Measurements from ENCODE around the gene THOC6.
A peak's percentile ranks its signal among the peaks of the same experiment; 100 is the strongest.

THOC6 gene

DNA sequence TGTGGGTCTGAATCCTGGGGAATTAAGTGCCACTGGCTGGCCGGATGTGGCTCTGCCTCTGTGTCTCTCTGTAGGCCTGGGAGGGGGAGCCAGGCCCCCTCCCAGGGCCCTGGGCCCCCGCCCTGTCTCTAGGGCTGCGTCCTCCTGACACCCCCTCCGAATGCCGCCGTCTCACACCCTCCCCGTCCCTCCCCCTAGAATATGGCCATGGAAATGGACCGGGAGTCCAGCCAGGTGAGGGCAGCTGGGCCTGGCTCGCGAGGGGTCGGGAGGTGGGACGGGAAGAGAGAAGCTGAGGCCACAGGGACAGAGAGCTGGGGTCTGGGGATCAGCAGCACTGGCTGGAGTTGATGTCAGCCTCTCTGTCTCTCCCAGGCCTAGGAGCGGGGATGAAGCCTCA lies 27.5 kb upstream of the THOC6 start:
- Histone ChIP-seq H3K4me1 (ENCODE audit: insufficient read depth, low read length) (no peaks in the 10 kb centered on the region), H3K4me3 (ENCODE audit: low read length) (no peak overlapping the region), H3K27ac (ENCODE audit: low read length) (no peak overlapping the region), H3K36me3 (ENCODE audit: insufficient read depth, low read depth, low read length) (no peaks in the 10 kb centered on the region), H3K9me3 (ENCODE audit: insufficient read depth, low read depth, low read length) (no peaks in the 10 kb centered on the region), H3K27me3 (ENCODE audit: insufficient read depth, low read length) (no peaks in the 10 kb centered on the region), H3K9ac (ENCODE audit: low read depth, low read length) (no peak overlapping the region)

DNA sequence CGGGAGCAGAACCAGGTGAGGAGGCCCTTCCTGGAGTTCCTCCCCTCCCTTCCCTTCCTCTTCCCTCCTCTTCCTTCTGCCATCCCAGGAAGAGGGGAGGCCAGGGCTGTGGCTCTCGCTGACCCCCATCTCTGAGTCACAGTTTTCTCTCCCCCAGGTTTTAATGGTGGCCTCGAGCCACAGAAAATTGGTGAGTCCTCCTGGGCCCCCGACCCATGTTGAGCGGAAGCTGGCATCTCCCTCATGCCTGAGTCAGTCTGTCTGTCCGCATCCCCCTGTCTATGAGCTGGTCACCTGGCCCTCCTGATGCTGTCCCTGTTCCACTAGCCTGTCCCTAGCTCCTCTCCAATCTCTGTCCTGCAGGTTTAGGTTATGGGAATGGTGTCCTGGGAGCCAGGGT lies 23.9 kb upstream of the THOC6 start:
- Histone ChIP-seq H3K4me1 (ENCODE audit: insufficient read depth, low read length) (no peaks in the 10 kb centered on the region), H3K9me3 (ENCODE audit: insufficient read depth, low read depth, low read length) (no peaks in the 10 kb centered on the region), H3K9ac (ENCODE audit: low read depth, low read length) (no peak overlapping the region), H3K27me3 (ENCODE audit: insufficient read depth, low read length) (peaks cover 2% of the 10 kb centered on the region; the same call in 1 of the 2 replicates), H3K36me3 (ENCODE audit: insufficient read depth, low read depth, low read length) (no peaks in the 10 kb centered on the region), H3K4me3 (ENCODE audit: low read length) (no peak overlapping the region), H3K27ac (ENCODE audit: low read length) (no peak overlapping the region)

DNA sequence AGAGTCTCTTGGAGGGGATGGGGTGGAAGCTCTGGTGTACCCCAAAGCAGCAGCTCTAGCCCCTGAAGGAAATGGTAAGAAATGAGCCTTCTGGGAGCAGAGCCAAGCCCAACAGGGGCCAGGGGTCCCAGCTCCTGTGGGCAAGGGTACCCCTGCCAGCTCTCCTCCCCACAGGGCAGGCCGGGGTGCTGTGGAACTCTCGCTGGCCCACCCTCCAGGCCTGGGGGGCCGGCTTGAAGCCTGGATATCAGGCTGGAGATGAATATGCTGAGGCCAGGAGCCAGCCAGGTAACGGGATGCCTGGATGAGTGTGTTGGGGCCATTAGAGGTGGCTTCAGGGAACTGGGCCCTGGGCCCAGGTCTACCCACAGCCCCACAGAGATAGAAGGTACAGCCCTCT lies 23.3 kb upstream of the THOC6 start:
- H3K4me1 ChIP-seq (ENCODE audit: insufficient read depth, low read length): no peaks in the 10 kb centered on the region
- no peak overlapping the region for H3K4me3 ChIP-seq (ENCODE audit: low read length)
- no peaks in the 10 kb centered on the region for H3K36me3 ChIP-seq (ENCODE audit: insufficient read depth, low read depth, low read length)
- H3K27me3 ChIP-seq (ENCODE audit: insufficient read depth, low read length): peaks cover 4% of the 10 kb centered on the region; the same call in 1 of the 2 replicates
- no peak overlapping the region for H3K27ac ChIP-seq (ENCODE audit: low read length)
- no peak overlapping the region for H3K9ac ChIP-seq (ENCODE audit: low read depth, low read length)
- no peaks in the 10 kb centered on the region for H3K9me3 ChIP-seq (ENCODE audit: insufficient read depth, low read depth, low read length)

DNA sequence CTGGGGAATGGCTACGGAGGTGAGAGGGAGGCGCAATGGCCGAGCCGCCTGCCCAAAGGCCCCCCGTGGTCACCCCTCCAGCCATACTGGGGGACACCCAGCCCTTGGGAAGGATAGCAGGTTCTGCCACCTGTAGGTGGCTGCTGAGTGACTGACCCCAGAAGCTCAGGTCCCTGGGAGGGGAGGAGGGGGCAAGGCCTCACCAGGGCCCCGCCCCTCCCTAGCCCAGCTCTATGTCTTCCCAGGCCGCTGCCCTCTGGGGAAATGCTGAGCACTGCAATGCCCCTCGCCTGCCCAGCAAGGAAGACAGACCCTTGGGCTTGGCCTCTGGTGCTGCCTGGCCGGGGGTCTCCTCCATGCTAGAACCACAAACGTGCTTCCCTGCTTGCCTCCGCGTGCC lies 22.5 kb upstream of the THOC6 start:
- Histone ChIP-seq H3K27me3 (ENCODE audit: insufficient read depth, low read length) (peaks cover 4% of the 10 kb centered on the region; the same call in 1 of the 2 replicates), H3K4me3 (ENCODE audit: low read length) (no peak overlapping the region), H3K36me3 (ENCODE audit: insufficient read depth, low read depth, low read length) (no peaks in the 10 kb centered on the region), H3K4me1 (ENCODE audit: insufficient read depth, low read length) (peaks cover 5% of the 10 kb centered on the region; the same call in 1 of the 2 replicates), H3K9ac (ENCODE audit: low read depth, low read length) (no peak overlapping the region), H3K27ac (ENCODE audit: low read length) (no peak overlapping the region), H3K9me3 (ENCODE audit: insufficient read depth, low read depth, low read length) (no peaks in the 10 kb centered on the region)

DNA sequence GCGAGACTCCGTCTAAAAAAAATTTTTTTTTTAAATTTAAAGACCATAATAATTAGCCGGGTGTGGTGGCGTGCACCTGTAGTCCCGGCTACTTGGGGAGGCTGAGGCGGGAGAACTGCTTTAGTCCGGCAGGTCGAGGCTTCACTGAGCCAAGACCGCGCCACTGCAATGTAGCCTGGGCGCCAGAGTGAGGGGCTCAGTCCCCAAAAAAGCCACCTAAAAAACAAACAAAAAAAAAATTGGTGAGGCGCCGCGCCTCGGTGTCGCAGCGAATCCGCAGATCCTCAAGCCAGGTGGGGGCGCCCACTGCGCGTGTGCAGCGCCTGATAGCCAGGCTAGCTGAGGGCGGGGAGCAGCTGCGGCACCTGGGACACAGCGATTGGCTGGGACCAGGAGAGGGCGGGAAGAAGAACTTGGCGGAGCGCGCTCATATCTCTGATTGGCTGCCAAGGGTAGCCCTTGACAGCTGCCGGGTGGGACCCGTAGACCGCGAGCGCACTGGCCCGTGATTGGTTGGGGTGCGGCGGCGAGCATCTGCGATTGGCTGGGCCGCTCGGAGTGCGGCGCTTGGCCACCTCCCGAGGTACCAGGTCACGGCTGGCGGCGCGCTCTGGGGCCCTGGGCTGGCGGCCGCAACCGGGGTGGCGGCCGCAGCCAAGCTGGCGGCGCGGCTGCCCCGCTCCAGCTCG lies 20.1 kb upstream of the THOC6 start:
- Histone ChIP-seq H3K27ac (ENCODE audit: low read length) (no peak overlapping the region), H3K4me1 (ENCODE audit: insufficient read depth, low read length) (peaks cover 23% of the 10 kb centered on the region), H3K9me3 (ENCODE audit: insufficient read depth, low read depth, low read length) (no peaks in the 10 kb centered on the region), H3K9ac (ENCODE audit: low read depth, low read length) (no peak overlapping the region), H3K4me3 (ENCODE audit: low read length) (no peak overlapping the region), H3K27me3 (ENCODE audit: insufficient read depth, low read length) (peaks cover 15% of the 10 kb centered on the region; the same call in 1 of the 2 replicates), H3K36me3 (ENCODE audit: insufficient read depth, low read depth, low read length) (no peaks in the 10 kb centered on the region)

DNA sequence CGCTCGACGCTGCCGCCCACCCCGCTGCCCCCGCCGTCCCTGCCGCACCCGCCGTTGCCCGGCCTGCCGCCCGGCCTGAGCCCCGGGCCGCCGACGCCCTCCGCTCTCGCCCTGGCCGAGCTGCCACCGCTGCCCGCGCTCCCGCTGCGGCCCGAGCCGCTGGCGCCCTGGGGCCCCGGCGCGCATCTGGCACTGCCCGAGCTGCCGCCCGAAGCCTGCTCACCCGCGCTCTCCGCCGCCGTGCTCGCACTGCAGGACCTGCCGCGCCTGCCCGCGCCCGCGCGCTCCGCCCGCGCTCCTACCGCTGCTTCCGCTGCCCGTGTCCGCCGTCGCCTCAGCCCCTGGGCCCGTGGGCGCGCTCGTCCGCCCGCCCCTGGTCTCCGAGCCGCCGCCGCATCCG lies 19.5 kb upstream of the THOC6 start:
- H3K4me3 ChIP-seq (ENCODE audit: low read length): no peak overlapping the region
- H3K9ac ChIP-seq (ENCODE audit: low read depth, low read length): no peak overlapping the region
- no peak overlapping the region for H3K27ac ChIP-seq (ENCODE audit: low read length)
- peaks cover 15% of the 10 kb centered on the region; the same call in 1 of the 2 replicates for H3K27me3 ChIP-seq (ENCODE audit: insufficient read depth, low read length)
- H3K4me1 ChIP-seq (ENCODE audit: insufficient read depth, low read length): peaks cover 28% of the 10 kb centered on the region
- no peaks in the 10 kb centered on the region for H3K36me3 ChIP-seq (ENCODE audit: insufficient read depth, low read depth, low read length)
- no peaks in the 10 kb centered on the region for H3K9me3 ChIP-seq (ENCODE audit: insufficient read depth, low read depth, low read length)

DNA sequence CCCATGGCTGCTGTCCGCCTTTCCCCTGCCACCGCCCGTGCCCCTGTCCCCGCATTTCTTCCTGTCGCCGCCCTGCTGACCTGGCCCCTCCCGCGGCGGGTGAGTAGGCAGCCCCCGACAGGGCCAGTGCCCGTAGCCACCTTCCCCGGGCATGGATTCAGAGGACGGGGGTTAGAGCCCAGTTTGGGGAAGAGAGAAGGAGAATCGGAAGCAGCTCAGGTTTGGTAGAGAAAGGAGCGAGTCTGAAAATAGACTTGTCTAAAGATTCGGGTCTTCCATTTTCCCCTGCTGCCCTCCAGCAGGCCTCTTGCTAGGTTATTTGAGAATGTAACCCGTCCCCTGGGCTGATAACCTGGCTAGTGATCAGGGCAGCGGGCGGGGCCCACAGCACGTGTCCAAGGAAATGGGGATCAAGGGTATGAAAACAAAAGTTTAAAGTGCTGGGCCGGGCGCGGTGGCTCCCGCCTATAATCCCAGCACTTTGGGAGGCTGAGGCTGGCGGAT lies 19.0 kb upstream of the THOC6 start:
- Histone ChIP-seq H3K36me3 (ENCODE audit: insufficient read depth, low read depth, low read length) (no peaks in the 10 kb centered on the region), H3K4me3 (ENCODE audit: low read length) (peak overlapping the region; percentile 65), H3K4me1 (ENCODE audit: insufficient read depth, low read length) (peaks cover 28% of the 10 kb centered on the region), H3K27ac (ENCODE audit: low read length) (no peak overlapping the region), H3K9ac (ENCODE audit: low read depth, low read length) (no peak overlapping the region), H3K9me3 (ENCODE audit: insufficient read depth, low read depth, low read length) (no peaks in the 10 kb centered on the region), H3K27me3 (ENCODE audit: insufficient read depth, low read length) (peaks cover 15% of the 10 kb centered on the region; the same call in 1 of the 2 replicates)

DNA sequence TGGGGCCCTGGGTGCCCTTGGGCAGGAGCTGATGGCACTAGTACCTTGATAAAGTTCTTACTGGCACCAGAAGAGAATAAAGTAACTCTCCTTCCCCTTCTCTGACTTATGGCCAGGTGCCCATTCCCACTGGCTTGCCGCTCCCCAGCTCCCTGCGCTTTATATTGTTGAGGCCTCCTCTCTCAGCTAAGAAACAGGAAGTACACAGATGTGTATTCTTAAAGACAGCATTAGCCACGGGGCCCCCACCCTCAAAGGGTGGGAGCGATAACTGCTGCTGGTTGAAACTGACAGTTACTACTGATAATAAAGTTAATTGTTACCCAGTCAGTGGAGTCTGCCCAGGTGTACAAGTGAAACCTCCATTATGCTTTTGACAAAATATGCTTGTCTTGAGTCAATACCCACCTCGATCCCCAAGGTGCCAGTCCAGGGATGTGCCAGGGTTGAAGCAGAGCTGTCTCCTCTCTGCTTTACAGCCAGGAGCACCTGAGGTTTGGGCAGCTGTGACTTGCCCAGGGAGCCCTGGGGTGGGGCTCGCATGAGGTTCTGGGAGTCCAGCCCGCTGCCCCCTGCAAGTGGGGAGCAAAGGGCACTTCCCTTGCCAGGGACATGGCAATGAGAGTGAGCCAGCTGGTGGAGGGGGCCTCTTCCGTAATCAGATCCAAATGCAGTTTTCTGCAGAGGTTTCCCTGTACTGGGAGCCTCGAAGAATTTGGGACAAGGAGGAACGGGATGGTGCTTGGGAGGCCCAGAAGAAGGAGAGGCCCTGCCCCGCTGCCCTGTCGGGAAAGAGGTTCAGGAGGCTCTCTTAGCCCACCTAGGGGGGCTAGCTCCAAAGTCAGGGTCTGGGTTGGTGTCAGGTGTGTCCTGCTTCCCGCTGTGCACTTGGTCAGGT lies 16.5 kb upstream of the THOC6 start:
- H3K27me3 ChIP-seq (ENCODE audit: insufficient read depth, low read length): peaks cover 25% of the 10 kb centered on the region
- H3K9ac ChIP-seq (ENCODE audit: low read depth, low read length): peak overlapping the region; percentile 92
- H3K4me1 ChIP-seq (ENCODE audit: insufficient read depth, low read length): peaks cover 31% of the 10 kb centered on the region
- no peaks in the 10 kb centered on the region for H3K36me3 ChIP-seq (ENCODE audit: insufficient read depth, low read depth, low read length)
- peak overlapping the region; percentile 86 for H3K27ac ChIP-seq (ENCODE audit: low read length)
- no peaks in the 10 kb centered on the region for H3K9me3 ChIP-seq (ENCODE audit: insufficient read depth, low read depth, low read length)
- peak overlapping the region; percentile 63 for H3K4me3 ChIP-seq (ENCODE audit: low read length)

DNA sequence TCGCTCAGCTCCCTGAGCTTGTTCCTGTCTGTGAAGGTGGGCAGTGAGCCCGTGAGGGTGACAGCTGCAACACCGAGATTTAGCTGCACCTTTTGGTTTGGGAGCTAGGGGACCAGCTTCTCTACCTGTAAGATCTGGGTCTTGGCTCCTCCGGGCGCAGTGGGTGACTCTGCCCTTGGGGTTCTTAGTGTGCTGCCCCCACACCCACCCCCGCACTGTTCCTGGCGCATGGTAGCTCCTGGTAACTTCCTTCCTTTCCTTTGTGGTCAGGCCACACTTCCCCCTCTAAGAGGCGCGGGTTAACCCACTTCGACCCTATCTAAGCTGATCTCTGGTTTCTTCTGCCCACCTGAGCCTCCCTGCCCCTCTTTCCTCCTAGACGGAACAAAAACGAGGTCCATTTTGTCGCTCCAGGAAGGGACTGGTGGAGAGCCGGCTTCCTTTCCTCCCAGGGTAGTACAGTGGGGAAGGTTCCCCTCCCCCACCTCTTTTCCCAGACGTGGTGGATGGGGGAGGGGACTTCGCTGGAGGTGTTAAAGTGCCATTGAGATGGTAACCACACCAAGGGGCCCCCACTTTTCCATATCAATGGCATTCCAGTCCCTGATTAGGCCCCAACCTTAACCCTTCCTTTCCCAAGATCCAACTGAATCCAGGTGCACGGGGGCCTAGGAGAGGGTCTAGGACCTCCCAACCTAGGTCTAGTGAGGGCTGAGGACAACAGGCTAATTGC lies 15.7 kb upstream of the THOC6 start:
- H3K27me3 ChIP-seq (ENCODE audit: insufficient read depth, low read length): peaks cover 34% of the 10 kb centered on the region
- peak overlapping the region; percentile 94 for H3K27ac ChIP-seq (ENCODE audit: low read length)

DNA sequence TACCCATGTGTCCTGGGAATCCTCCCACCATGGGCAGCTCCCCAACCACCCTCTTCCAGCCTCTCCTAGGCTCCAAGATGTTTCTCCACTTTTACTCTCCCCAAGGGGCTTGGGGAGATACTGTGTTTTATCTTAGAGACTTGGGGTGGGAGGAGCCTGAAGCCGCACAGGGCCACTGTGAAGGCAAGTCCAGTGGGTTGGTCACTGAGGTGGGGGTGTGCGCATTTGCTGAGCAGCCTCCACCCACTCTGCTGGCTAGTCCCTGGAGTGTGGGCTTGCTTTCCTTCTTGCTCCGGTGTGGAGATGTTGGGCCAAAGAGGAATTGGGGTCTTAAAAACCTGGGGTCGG lies 15.2 kb upstream of the THOC6 start:
- H3K27ac ChIP-seq (ENCODE audit: low read length): peak overlapping the region; percentile 94
- H3K9ac ChIP-seq (ENCODE audit: low read depth, low read length): peak overlapping the region; percentile 83
- H3K4me3 ChIP-seq (ENCODE audit: low read length): peak overlapping the region; percentile 63
- peaks cover 39% of the 10 kb centered on the region for H3K27me3 ChIP-seq (ENCODE audit: insufficient read depth, low read length)
- no peaks in the 10 kb centered on the region for H3K36me3 ChIP-seq (ENCODE audit: insufficient read depth, low read depth, low read length)
- H3K4me1 ChIP-seq (ENCODE audit: insufficient read depth, low read length): peaks cover 37% of the 10 kb centered on the region
- no peaks in the 10 kb centered on the region for H3K9me3 ChIP-seq (ENCODE audit: insufficient read depth, low read depth, low read length)

More for the DNA sequence above, 15.7 kb upstream of the THOC6 start:
- Histone ChIP-seq H3K4me3 (ENCODE audit: low read length) (peak overlapping the region; percentile 63), H3K4me1 (ENCODE audit: insufficient read depth, low read length) (peaks cover 34% of the 10 kb centered on the region), H3K9me3 (ENCODE audit: insufficient read depth, low read depth, low read length) (no peaks in the 10 kb centered on the region), H3K36me3 (ENCODE audit: insufficient read depth, low read depth, low read length) (no peaks in the 10 kb centered on the region), H3K9ac (ENCODE audit: low read depth, low read length) (peak overlapping the region; percentile 92)

DNA sequence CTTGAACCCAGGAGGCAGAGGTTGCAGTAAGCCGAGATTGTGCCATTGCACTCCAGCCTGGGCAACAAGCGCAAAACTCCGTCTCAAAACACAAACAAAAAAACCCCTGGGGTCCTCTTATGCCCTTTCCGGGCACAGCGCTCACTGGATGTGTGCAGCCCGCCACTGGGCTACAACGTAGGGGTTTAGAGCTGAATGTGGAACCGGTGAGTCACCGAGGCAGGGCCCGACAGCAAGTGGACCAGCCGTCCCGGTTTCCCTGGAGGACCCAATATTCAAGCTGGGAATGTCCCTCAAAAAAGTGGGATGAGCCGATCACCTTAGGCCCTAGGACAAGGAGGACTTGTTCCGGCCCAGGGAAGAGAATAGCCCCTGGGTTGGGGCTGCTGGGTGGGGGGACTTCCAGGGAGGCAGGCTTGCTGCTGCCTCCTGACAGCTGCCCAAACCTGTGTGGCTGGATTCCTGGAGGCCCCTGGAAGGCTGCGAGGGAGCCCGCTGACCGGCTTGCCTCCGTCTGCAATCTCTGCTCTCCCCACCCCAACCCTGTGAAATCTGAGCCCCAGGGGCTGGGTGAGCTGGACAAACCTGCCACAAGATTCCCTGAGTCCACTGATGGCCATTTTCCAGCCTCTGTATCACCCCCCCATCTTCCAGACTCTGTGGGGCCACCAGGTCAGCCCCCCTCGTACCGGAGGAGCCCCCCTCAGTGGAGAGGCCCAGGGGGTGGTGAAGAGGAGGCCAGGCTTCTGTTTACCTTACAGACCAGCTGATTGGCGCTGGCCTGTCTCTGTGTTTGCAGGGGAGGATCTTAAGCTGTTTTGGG lies 14.1 kb upstream of the THOC6 start:
- H3K27ac ChIP-seq (ENCODE audit: low read length): peak overlapping the region; percentile 94
- H3K36me3 ChIP-seq (ENCODE audit: insufficient read depth, low read depth, low read length): peaks cover 6% of the 10 kb centered on the region
- H3K27me3 ChIP-seq (ENCODE audit: insufficient read depth, low read length): peaks cover 42% of the 10 kb centered on the region
- H3K4me1 ChIP-seq (ENCODE audit: insufficient read depth, low read length): peaks cover 42% of the 10 kb centered on the region
- H3K4me3 ChIP-seq (ENCODE audit: low read length): peak overlapping the region; percentile 63; the same call in 1 of the 2 replicates
- peak overlapping the region; percentile 83 for H3K9ac ChIP-seq (ENCODE audit: low read depth, low read length)
- H3K9me3 ChIP-seq (ENCODE audit: insufficient read depth, low read depth, low read length): no peaks in the 10 kb centered on the region

All from iPS-20b (cell line).